Measurements from ENCODE around the gene RNF152.

- no peak for TF ChIP-seq GATA2 (IDR thresholded peaks at IDR 0.05; ENCODE audit: low read depth, low read length)
- no peak for TF ChIP-seq GATA3 (IDR thresholded peaks at IDR 0.05; ENCODE audit: low read depth, low read length)
Measured at GRCh38 chr18:61842146-61842545, 50.7 kb downstream of the RNF152 start.

Data from SH-SY5Y (cell line).